ENCODE measurements around the gene RAI1.

GRCh38 chr17:17721140-17721668, 39.9 kb downstream of the RAI1 start:
- no peak for TF ChIP-seq EP300 (IDR thresholded peaks at IDR 0.05)
- TF ChIP-seq POLR2A (IDR thresholded peaks at IDR 0.05) = no peak
- no peak for TF ChIP-seq POLR2AphosphoS5 (IDR thresholded peaks at IDR 0.05)
- TF ChIP-seq CTCF (IDR thresholded peaks at IDR 0.05) = no peak

Measured in sigmoid colon (tissue), 4 donors.